Activated naive CD8-positive, alpha-beta T cell treated with anti-CD3 and anti-CD28 coated beads, Interleukin-2, amount 50 U/mL, for 16 hours (primary cell): ENCODE data around the gene NIBAN1.

Experiments used
- DNase-seq: peaks from one replicate; pipeline ENCODE4 v3.0.0-alpha.2; 2020; ENCODE audit warnings: low read depth, low spot score

NIBAN1 gene

DNA sequence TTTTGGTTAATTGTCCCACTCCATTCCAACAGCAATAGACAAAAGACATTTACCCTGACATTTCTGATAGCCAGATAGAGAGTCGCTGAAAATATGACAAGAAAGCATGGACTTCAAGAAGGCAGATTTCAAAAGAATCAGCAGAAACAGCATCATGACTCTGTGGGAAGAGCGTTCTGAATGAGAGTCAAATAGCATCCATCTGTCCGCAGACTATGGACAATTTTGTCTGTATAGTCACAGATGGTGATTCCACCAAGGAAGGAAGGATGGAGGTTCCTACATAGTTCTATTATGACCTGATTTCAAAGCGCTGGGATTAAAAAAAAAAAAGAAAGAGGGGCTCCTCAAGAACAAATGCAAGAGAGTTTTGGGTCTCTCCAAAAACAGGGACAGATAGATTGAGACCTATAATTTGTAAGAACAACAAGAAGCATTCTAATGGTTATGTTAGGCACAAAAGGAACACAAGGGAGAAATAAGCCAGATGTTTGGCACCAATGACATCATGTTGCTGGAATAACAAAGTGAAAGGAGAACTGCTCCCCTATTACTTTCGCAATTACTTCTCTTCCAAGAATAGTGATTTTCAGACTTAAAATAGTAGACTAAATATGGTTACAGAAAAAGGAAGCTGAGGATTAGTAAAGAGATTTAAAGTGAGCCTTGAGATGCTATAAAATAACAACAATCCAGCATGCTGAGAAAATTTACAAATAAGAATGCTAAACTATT, 28.5 kb downstream of the NIBAN1 start:
- DNase-seq: no peak

- no peak for DNase-seq
These were observed 29.3 kb downstream of the NIBAN1 start for GRCh38 chr1:184945029-184945428.

DNA sequence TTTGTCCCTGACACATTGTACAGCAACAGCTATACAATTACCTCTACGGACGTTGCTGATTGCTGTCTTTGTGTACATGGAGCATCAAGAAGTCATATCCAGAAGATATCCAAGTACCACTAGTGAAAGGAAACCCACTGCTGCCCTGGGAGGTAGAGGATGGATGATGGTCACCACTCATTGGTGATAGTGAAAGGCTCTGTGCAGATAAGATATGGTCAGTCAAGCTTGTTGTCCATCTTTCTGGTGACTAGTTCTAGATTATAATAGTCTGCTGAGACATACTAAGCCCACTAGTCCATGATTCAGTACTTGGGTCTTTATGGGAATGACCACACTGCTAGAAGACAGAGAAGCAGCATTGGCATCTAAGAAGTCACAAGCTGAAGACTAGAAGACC, 30.3 kb downstream of the NIBAN1 start:
- no peak for DNase-seq

- no peak for DNase-seq
These were observed 32.6 kb downstream of the NIBAN1 start for GRCh38 chr1:184941735-184942134.

GRCh38 chr1:184941410-184941733, 32.9 kb downstream of the NIBAN1 start:
- DNase-seq: no peak

DNA sequence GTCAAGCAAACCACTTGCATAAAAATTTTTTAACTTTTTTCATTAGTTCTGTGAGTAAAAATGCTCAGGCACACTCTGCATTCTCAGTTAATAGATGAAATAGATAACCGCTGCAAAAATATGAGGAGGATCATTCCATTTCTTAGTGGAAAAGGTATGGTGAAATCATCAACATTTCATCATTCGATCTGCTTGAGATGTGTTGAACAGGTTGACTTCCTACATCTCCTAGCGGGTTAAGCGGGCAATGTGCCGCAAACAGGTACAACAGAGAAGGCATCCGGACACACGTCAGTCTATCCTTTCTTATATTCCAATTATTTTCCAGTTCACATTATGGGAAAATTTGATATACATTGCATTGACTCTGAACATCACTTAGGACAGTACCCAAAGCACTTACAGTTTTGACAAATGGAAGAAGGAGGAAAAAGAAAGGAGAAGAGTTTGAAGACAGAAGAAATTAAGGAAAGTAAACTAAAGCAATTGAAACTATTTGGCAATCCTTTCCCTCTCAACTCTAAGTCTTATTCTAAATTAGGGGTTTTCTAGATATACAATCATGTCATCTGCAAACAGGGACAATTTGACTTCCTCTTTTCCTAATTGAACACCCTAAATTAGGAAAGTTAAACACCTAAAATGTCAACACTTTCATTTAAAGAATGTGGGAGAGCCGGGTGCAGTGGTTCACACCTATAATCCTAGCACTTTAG, 33.5 kb downstream of the NIBAN1 start:
- no peak for DNase-seq

DNA sequence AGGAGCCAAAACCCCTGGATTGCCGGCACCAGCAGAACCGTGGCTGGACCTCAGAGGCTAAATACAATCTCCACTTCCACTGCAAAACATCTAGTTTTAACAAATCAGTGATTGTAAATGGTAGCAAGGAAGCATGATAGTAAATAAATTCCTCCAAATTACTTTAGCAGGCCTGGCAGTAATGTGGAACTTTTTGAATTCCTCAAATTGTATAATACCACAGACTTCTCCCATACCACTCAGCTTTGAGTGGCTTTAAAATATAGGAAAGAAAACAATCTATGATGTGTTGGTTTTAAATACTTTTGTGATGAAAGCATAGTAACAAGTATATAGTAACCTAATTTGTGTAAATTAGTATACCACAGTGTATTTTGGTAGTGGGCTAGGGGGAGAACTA, 34.1 kb downstream of the NIBAN1 start:
- no peak for DNase-seq

- DNase-seq: no peak
These were observed 36.6 kb downstream of the NIBAN1 start for GRCh38 chr1:184937729-184938128.

GRCh38 chr1:184935920-184936798, 38.1 kb downstream of the NIBAN1 start:
- DNase-seq: no peak

DNA sequence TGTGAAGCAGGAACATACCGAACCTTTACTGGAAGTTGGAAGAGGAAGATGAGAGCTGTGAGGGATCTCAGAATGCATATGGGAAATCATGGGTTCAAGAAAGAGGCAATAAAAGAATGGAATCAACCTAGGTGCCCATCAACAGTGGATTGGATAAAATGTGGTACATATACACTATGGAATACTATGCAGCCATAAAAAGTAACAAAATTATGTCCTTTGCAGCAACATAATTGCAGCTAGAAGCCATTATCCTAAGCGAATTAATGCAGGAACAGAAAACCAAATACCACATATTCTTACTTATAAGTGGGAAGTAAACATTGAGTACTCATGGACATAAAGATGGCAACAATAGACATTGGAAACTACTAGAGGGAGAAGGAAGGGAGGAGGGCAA, 40.4 kb downstream of the NIBAN1 start:
- no peak for DNase-seq

- no peak for DNase-seq
These were observed 42.0 kb downstream of the NIBAN1 start for GRCh38 chr1:184932319-184932718.

DNA sequence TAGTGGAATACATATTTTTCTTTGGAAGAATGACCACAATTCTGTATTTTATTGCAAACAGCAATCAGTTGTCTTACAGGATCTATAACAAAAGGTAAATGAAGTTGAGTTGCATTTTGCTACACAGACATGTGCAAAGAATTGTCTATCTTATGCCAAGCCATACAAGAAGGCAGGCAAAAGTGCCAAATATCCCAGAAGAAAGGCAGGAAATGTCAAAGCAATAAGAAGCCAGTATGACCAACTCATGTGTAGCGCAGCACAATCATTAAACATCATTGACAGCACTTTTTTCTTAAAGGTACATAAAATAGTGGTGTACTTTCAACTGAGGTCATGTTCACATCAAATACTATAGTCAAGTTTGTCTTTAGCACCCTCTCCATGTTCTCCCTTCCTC, 42.7 kb downstream of the NIBAN1 start:
- no peak for DNase-seq

- no peak for DNase-seq
These were observed 43.7 kb downstream of the NIBAN1 start for GRCh38 chr1:184930645-184931044.

DNA sequence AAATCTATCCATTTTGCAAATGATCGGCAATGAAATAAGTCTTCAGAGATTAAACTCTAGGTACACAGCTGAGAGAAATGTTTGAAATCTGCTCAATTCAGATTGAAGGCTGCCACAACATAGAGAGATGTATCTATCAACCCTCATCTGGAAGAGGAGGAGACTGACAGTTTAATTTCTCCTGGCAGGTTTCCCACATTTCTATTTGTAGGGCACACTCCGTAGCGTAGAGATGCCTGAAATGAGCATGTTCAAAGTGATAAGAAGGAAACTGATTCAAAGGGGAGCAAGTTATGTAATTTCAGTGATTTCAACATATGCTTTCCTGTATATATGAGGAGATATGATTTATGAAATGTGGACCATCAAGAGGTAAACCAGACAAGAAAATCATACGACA, 44.1 kb downstream of the NIBAN1 start:
- DNase-seq: no peak

GRCh38 chr1:184929711-184930202, 44.6 kb downstream of the NIBAN1 start:
- no peak for DNase-seq

DNA sequence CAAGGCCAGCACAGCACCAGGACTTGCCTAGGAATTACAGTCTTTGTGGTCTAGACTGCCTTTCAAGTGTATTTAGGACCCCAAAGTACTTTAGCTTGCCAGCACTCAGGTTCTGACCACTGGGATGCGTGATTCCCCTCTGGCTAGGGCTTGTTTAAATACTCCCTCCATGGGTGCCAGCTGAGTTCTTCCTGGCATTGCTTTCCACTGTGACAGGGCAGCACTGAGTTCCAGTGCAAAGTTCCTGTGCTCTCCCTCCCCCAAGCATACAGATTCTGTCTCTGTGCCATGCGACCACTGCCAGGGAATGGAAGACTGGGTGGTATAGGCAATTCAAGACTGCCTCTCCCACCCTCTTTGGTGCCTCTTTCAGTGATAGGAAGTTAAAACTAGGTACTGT, 45.9 kb downstream of the NIBAN1 start:
- no peak for DNase-seq
